SH-SY5Y (cell line): ENCODE measurements around the gene PRKD1.

Source experiments
- GATA2 ChIP-seq: IDR thresholded peaks from 2 replicates; pipeline ENCODE4 v1.6.1; 2011; ENCODE audit warnings: mild to moderate bottlenecking, low read depth, low read length
- GATA3 ChIP-seq: IDR thresholded peaks from 2 replicates; pipeline ENCODE4 v1.6.1; 2011; ENCODE audit warnings: low read depth, mild to moderate bottlenecking, low read length, moderate library complexity

DNA sequence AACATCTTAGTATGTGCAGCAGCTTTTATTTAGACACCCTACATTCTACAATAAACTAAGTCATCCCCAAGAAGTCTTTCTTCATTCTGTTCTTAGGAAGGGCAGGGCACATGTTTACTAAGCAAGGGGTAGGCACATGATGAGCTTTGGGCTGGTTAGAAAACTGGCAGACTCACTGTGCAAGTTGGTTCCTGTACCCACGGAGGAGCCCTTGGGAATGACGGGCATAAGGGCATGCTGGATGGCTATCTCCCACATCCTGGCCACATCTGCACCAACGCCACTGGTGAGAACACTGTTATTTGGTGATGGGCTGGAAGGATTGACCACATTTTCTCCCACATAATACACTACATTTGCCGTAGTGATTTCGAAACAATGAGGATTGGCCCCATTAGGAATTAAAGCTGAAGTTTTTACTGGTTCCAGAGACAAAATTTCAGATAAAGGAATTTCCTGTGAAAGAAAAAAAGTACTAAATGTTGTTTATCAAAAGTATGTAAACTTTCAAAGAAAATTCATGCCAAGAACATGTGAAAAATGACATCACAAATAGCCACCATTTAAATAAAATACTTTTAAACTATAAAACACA, 297.0 kb downstream of the PRKD1 start:
- TF ChIP-seq GATA2: no peak
- TF ChIP-seq GATA3: no peak
